H9 (cell line): ENCODE data around the gene TMC1. TPM values are rescaled to one million over a fixed set of nuclear protein-coding genes. Genes with fewer than 3 reads are reported as not detected.

ENCODE experiments used
- DNase-seq: peaks from one replicate; pipeline ENCODE4 v3.0.0-alpha.2; 2017
- H2AFZ ChIP-seq: one replicate; pipeline ENCODE4 v1.6.1; 2013; ENCODE audit warnings: mild to moderate bottlenecking, low read length, control low read depth, moderate library complexity
- H2AK5ac ChIP-seq: 2 replicates; pipeline ENCODE4 v1.6.1; 2013; ENCODE audit warnings: low read length, control low read depth, mixed read lengths; ENCODE audit not compliant: insufficient read length
- H2BK120ac ChIP-seq: one replicate; pipeline ENCODE4 v1.6.1; 2013; ENCODE audit warnings: low read depth, mild to moderate bottlenecking, low read length, control low read depth, inconsistent platforms; ENCODE audit not compliant: poor library complexity, severe bottlenecking
- H2BK12ac ChIP-seq: 2 replicates; pipeline ENCODE4 v1.6.1; 2013; ENCODE audit warnings: low read length, control low read depth, mixed read lengths, low read depth; ENCODE audit not compliant: insufficient read length
- H2BK15ac ChIP-seq: 2 replicates; pipeline ENCODE4 v1.6.1; 2013; ENCODE audit warnings: low read depth, low read length, control low read depth
- H2BK20ac ChIP-seq: one replicate; pipeline ENCODE4 v1.6.1; 2013; ENCODE audit warnings: low read depth, mild to moderate bottlenecking, low read length, control low read depth, inconsistent platforms; ENCODE audit not compliant: poor library complexity, severe bottlenecking
- H2BK5ac ChIP-seq: 2 replicates; pipeline ENCODE4 v1.6.1; 2013; ENCODE audit warnings: low read length, control low read depth, mixed read lengths; ENCODE audit not compliant: insufficient read length
- H3K14ac ChIP-seq: 2 replicates; pipeline ENCODE4 v1.6.1; 2013; ENCODE audit warnings: low read length, control low read depth; ENCODE audit not compliant: insufficient read depth
- H3K18ac ChIP-seq: 2 replicates; pipeline ENCODE4 v1.6.1; 2013; ENCODE audit warnings: low read depth, mild to moderate bottlenecking, mixed read lengths, low read length, control low read depth; ENCODE audit not compliant: insufficient read length
- H3K23ac ChIP-seq: 2 replicates; pipeline ENCODE4 v1.6.1; 2013; ENCODE audit warnings: low read length, control low read depth, mixed read lengths, low read depth; ENCODE audit not compliant: insufficient read length
- H3K23me2 ChIP-seq: 2 replicates; pipeline ENCODE4 v1.6.1; 2013; ENCODE audit warnings: low read depth, mild to moderate bottlenecking, mixed read lengths, low read length, control low read depth; ENCODE audit not compliant: insufficient read length, poor library complexity, severe bottlenecking
- H3K27ac ChIP-seq: 2 replicates; pipeline ENCODE4 v1.5.1; 2013; ENCODE audit warnings: low read length, control low read depth, mixed read lengths, low read depth; ENCODE audit not compliant: insufficient read length
- H3K27me3 ChIP-seq: 2 replicates; pipeline ENCODE4 v1.6.1; 2013; ENCODE audit warnings: low read length, control low read depth, inconsistent platforms; ENCODE audit not compliant: insufficient read depth
- H3K4ac ChIP-seq: 2 replicates; pipeline ENCODE4 v1.6.1; 2013; ENCODE audit warnings: low read depth, mild to moderate bottlenecking, control low read depth, inconsistent platforms, low read length, moderate library complexity
- H3K4me1 ChIP-seq: 2 replicates; pipeline ENCODE4 v1.6.1; 2013; ENCODE audit warnings: low read length, control low read depth, inconsistent platforms; ENCODE audit not compliant: insufficient read depth
- H3K4me2 ChIP-seq: 2 replicates; pipeline ENCODE4 v1.6.1; 2013; ENCODE audit warnings: low read length, control low read depth, mixed read lengths; ENCODE audit not compliant: insufficient read length, insufficient read depth
- H3K56ac ChIP-seq: 2 replicates; pipeline ENCODE4 v1.6.1; 2013; ENCODE audit warnings: low read depth, mild to moderate bottlenecking, mixed read lengths, low read length, control low read depth; ENCODE audit not compliant: insufficient read length
- H3K79me1 ChIP-seq: 2 replicates; pipeline ENCODE4 v1.6.1; 2013; ENCODE audit warnings: low read depth, mild to moderate bottlenecking, moderate library complexity, low read length, control low read depth, inconsistent platforms; ENCODE audit not compliant: insufficient read depth, poor library complexity, severe bottlenecking
- H3K79me2 ChIP-seq: 2 replicates; pipeline ENCODE4 v1.6.1; 2013; ENCODE audit warnings: low read length, control low read depth, inconsistent platforms; ENCODE audit not compliant: insufficient read depth
- H3K9ac ChIP-seq: 2 replicates; pipeline ENCODE4 v1.6.1; 2013; ENCODE audit warnings: low read length, control low read depth, mixed read lengths; ENCODE audit not compliant: insufficient read length; ENCODE audit errors: extremely low read depth
- H3K9me3 ChIP-seq: one replicate; pipeline ENCODE4 v1.6.1; 2013; ENCODE audit warnings: low read depth, low read length, inconsistent platforms; ENCODE audit not compliant: control insufficient read depth
- H3T11ph ChIP-seq: one replicate; pipeline ENCODE4 v1.6.1; 2013; ENCODE audit warnings: mild to moderate bottlenecking, low read length, control low read depth, inconsistent platforms
- H4K20me1 ChIP-seq: one replicate; pipeline ENCODE4 v1.6.1; 2013; ENCODE audit not compliant: control insufficient read depth, insufficient read length, insufficient read depth
- H4K5ac ChIP-seq: 2 replicates; pipeline ENCODE4 v1.6.1; 2013; ENCODE audit warnings: low read depth, mild to moderate bottlenecking, mixed read lengths, low read length, control low read depth; ENCODE audit not compliant: insufficient read length
- H4K8ac ChIP-seq: replicated peaks from 2 replicates; pipeline ENCODE4 v1.6.1; 2013; ENCODE audit warnings: low read length, control low read depth, mixed read lengths, low read depth; ENCODE audit not compliant: insufficient read length
- H4K91ac ChIP-seq: 2 replicates; pipeline ENCODE4 v1.6.1; 2013; ENCODE audit warnings: low read depth, mild to moderate bottlenecking, moderate library complexity, mixed read lengths, low read length, control low read depth; ENCODE audit not compliant: insufficient read length
- H3K27ac Mint-ChIP-seq, 3 experiments: 2 replicates in 2 of 3; 3 replicates in 1 of 3; pipeline ENCODE4 v1.8.0; 2020 to 2021; ENCODE audit warnings: mixed read lengths in 3 of 3, mild to moderate bottlenecking in 1 of 3, moderate library complexity in 1 of 3
- H3K27me3 Mint-ChIP-seq: 2 replicates; pipeline ENCODE4 v1.8.0; 2021; ENCODE audit warnings: low read depth, mild to moderate bottlenecking, moderate library complexity, mixed read lengths
- H3K36me3 Mint-ChIP-seq, 3 experiments: 2 replicates in 2 of 3; 3 replicates in 1 of 3; pipeline ENCODE4 v1.8.0; 2020 to 2021; ENCODE audit warnings: low read depth in 3 of 3, mixed read lengths in 3 of 3; ENCODE audit not compliant: insufficient read depth in 1 of 3
- H3K4me1 Mint-ChIP-seq, 2 experiments: 2 replicates each; pipeline ENCODE4 v1.8.0; 2020; ENCODE audit warnings: mixed read lengths in 2 of 2
- H3K4me3 Mint-ChIP-seq, 2 experiments: 2 replicates in 1 of 2; 3 replicates in 1 of 2; pipeline ENCODE4 v1.8.0; 2020 to 2021; ENCODE audit warnings: mild to moderate bottlenecking in 2 of 2, mixed read lengths in 2 of 2, moderate library complexity in 1 of 2
- H3K9me3 Mint-ChIP-seq, 2 experiments: 2 replicates in 1 of 2; 3 replicates in 1 of 2; pipeline ENCODE4 v1.8.0; 2020; ENCODE audit warnings: mild to moderate bottlenecking in 2 of 2, mixed read lengths in 2 of 2, moderate library complexity in 1 of 2
- CTCF ChIP-seq: fragments of 200-600 bp; sonication (generic); conservative IDR thresholded peaks from 3 replicates; pipeline ENCODE4 v1.8.0; 2021; ENCODE audit warnings: antibody characterized with exemption, mild to moderate bottlenecking
- WGBS: extraction: QIAGEN DNeasy Blood & Tissue Kit; methylation state at CpG from one replicate; pipeline ENCODE4 v1.1.7; 2013; ENCODE audit warnings: missing lambda C conversion rate, low lambda C conversion rate, mixed read lengths; ENCODE audit not compliant: insufficient read length; ENCODE audit errors: extremely low coverage; 5-methylcytosine and 5-hydroxymethylcytosine counted together
- total RNA-seq: library from RNA; stranded (reverse); gene quantifications from 2 replicates; pipeline ENCODE4 v1.2.1, GENCODE V29; 2021

The TMC1 gene
- total RNA-seq, 1 experiment from 2014 or later, result 2.4 TPM

GRCh38 chr9:72601615-72602014, 80.2 kb downstream of the TMC1 start:
- Histone ChIP-seq H3K27ac (no peak overlapping the region), H3K9me3 (no peaks in the 10 kb centered on the region), H2BK15ac (no peak overlapping the region), H4K8ac (no peak overlapping the region), H3K4me2 (no peak overlapping the region), H3K27me3 (no peaks in the 10 kb centered on the region), H3K23me2 (no peaks in the 10 kb centered on the region), H2BK5ac (no peak overlapping the region), H3K9ac (no peak overlapping the region), H3K23ac (no peak overlapping the region), H3K14ac (no peak overlapping the region), H3K79me1 (no peaks in the 10 kb centered on the region), H2AFZ (no peak overlapping the region), H3K4ac (no peak overlapping the region), H2BK12ac (no peak overlapping the region), H4K20me1 (no peaks in the 10 kb centered on the region), H4K91ac (no peak overlapping the region), H3K79me2 (no peaks in the 10 kb centered on the region), H3K56ac (no peak overlapping the region), H3K18ac (no peak overlapping the region), H3K4me1 (0 out of 2 replicates have a peak, but pooled peaks cover 3% of the 10 kb centered on the region), H3T11ph (no peak overlapping the region), H2AK5ac (no peak overlapping the region), H2BK120ac (no peak overlapping the region), H2BK20ac (no peak overlapping the region), H4K5ac (no peak overlapping the region)
- H3K36me3 Mint-ChIP-seq, result 0 out of 7 replicates have a peak, but pooled peaks cover 0 to 4% (median 2%) of the 10 kb centered on the region in 3 experiments
- no peak for TF ChIP-seq CTCF
- no peaks in the 10 kb centered on the region for H3K27me3 Mint-ChIP-seq
- peaks cover 6 to 11% of the 10 kb centered on the region in 2 experiments for H3K4me1 Mint-ChIP-seq
- WGBS, result no CpG with 5 or more reads among the region's 2 CpGs
- H3K4me3 Mint-ChIP-seq, result no peak overlapping the region
- no peak for DNase-seq
- no peaks in the 10 kb centered on the region for H3K9me3 Mint-ChIP-seq
- no peak overlapping the region for H3K27ac Mint-ChIP-seq
